T-helper 2 cell (primary cell): ENCODE data around the gene SMARCA2.

ENCODE experiments used
- DNase-seq, 5 experiments: peaks; one replicate each; pipeline versions ENCODE4 v3.0.0 to v3.0.0-alpha.2; 2012 to 2022

The SMARCA2 gene

DNA sequence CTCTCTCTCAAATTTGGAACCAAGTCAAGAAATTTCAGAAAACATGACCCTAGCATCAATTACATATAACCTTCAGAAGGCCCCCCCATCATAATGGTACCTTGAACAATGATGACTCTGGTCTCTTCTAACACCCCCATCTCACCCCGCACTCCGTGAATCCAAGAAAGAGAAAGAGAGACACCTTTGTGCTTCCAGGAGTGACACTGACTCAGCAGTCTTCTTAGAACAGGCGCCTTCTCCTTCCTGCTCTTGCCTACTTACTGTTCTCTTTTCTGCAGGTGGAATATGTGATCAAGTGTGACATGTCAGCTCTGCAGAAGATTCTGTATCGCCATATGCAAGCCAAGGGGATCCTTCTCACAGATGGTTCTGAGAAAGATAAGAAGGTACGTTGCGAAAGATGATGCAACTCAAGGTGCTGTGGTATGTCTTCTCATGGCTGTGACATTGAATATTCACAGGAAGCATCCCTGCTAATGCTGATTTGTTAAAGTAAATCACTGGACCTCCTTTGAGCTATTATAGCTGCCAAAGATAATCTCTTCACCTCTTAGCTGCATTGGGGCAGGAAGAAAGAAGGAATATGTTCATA, 81.3 kb downstream of the SMARCA2 start:
- no peak for DNase-seq

DNA sequence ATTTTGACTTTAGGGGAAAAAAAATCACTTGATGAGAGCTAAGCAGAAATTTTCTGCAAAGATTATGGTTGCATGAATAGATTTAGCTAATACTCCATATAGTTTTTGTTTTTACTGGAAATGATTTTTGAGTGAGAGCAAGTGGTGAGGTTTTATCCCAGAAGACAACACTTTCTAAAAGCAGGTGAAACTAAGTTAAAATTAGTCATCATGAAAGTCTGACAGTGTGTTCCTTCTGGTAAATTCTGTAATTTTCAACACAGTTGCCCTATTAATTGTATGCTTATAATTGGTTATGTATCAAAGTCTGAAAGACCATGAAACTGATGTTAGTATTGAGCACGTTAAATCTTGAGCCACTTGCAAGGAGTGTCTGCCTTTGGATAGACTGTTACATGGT, 91.5 kb downstream of the SMARCA2 start:
- DNase-seq, result no peak

DNA sequence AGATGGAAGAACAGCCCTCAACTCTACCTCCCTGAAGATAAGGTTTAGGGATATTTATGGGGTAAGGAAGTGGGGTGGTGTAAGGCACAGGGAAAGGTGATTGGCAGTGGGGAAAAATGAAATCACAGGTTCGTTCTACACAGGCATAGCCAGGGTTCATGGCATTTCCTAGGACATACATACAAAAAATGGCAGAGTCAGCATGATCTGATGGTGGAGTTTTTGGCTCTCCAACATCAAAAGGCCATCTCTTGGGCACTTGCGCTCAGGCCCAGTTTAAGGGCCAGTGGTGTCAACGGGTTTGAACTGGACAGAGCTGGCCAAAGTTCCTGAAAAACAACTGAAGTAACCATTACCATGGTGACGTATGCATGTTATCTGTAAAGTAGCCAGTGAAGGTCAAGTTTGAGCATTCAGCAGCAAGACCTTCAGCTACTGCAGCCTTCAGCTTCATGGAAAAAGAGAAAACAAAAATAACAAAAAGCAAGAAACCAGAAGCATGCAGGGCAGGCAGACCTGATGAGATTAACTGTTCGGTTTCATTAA, 92.8 kb downstream of the SMARCA2 start:
- DNase-seq, result no peak

DNA sequence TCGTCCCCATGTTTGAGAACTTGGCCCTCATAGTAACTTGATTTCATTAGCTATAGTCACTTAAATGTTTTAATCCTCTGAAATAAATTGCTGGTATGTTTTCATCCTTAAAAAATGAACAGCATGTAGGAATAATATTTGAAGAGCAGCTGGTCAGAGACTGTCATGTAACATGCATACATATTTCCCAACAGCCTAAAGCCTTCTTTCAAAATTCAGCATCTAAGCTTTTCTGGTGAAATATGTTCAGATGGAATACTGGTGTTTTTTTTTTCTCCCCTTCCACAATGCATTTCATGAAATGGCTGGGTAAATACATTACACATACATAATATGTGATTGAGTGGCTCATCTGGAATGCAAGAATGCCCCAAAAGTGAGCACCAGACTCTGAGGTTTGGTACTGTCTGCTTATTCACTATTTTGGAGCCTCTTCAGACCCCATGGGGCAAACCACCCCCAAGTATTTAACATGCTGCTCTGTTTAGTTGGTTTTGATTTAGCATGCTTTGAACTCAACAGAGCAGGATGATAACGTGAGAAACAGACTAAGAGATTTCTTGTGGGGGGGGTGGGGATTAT, 94.0 kb downstream of the SMARCA2 start:
- DNase-seq, result no peak

DNA sequence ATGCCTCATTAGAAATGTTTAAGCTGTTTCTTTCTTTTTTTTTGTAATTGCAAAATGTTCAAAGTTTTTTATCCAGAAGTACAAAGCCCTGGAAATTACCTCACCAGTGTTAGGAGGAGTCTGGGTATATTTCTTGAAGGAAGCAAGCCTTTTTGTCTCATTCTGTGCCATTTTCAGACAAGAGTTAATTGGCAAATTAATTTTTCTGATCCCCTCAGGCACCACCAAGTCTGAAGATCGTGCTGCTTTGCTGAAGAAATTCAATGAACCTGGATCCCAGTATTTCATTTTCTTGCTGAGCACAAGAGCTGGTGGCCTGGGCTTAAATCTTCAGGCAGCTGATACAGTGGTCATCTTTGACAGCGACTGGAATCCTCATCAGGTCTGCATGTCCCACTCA, 94.9 kb downstream of the SMARCA2 start:
- DNase-seq, result no peak

DNA sequence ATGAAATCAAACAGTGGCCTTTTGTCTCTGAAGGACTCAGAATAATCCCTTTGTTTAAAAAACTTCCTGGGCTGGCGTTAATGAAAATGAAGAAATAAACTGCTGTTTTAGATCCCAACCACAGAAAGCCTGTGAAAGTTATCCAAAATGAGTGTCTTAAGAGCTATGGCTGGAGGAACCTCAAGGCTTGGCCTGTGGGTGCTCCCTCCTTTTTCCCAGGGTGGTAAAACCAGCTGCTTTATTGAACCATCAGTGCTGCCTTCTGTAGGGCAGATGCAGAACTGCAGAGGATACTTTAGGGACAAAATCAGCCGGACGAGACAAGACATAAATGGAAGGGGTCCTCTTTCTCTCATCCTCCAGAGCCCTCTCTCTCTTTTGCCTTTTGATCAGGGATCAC, 100.9 kb downstream of the SMARCA2 start:
- DNase-seq, result peak in 1 of 5 experiments; percentile 8

DNA sequence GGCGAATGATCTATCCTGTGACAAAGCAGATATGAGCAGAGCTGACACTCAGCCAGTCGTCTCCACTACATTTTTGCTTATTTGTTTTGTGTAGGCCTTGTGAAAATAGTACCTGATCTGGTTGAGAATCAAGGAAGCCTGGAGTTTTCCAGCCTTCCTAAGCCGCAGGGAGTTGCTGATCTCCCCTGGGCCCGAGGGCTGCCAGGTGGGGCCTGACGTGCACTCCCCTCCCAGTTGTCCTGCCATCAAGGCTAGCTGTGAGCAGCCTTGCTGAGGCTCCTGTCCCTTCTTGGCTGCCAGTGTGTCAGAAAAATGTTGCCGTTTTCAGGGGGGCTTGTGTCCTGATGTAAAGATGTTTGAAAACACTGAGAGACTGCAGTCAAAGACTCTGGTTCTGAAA, 102.4 kb downstream of the SMARCA2 start:
- no peak for DNase-seq

DNA sequence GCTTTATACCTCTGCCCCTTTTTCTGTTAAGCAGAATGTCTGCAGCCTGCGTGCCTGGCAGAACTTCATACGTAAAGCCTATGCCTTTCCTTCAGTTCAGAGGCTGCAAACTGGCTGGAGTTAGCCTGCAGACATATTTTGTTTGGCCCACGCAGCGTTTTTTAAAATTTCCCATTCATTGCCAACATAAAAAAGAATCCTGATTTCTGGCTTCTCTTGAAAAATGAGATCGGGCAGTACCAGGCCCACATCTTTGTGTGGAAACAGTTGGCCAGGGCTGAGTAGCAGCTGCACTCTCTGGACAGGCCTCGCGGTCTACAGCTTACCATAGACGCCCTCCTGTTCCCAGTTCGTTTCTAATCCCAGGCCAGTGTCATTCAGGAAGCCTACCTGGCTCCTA, 104.4 kb downstream of the SMARCA2 start:
- no peak for DNase-seq

DNA sequence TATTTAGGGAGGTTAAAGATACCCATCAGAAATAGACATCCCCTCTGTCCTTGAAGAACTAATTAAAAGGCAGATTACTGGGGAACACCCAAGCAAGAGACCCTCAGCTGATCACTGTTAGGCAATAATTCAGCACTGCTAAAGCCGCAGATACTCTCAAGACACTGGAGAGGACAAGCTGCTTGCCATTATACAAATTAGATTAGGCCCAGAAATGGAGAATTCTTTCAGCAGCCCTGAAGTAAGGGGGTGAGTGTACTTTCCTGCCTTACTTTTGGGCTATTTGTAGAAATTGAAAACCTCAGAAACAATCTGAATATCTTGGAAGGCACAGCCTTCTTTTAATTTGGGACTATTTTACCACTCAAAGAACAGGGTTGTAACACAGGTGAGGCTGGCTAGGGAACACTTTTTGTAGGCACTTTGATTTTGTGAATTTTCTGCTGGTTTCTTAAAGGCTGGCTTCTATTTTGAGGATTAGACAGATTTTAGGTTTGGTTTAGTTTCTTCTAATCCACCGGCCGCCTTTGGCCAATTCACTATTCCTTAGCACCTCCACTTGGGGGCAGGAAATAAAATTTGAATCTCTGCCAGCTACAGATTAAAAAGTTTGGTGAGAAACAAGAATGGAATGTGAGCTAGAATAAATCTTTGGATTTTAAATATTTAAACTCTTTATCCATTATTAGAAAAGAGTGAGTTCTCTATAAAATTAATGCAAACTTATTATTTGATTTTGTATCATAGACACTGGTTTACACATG, 106.0 kb downstream of the SMARCA2 start:
- no peak for DNase-seq

DNA sequence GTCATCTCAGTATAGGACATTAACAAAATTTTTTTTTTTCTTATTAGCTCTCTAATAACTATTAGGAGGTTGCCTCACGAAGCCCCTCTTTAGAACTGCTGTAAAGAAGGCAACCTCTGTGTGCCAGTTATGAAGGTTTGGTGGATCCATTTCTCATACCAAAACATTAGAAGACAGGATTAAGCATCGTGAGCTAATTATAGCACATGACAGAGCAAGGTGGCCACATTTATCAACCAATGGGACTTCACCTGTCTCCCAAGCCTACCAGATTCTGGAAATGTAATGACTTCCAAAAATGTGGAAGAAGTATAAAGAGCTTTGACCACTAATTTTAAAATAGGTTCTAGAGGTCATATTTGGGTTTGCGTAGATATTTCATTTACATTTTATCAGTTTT, 107.2 kb downstream of the SMARCA2 start:
- DNase-seq, result no peak

DNA sequence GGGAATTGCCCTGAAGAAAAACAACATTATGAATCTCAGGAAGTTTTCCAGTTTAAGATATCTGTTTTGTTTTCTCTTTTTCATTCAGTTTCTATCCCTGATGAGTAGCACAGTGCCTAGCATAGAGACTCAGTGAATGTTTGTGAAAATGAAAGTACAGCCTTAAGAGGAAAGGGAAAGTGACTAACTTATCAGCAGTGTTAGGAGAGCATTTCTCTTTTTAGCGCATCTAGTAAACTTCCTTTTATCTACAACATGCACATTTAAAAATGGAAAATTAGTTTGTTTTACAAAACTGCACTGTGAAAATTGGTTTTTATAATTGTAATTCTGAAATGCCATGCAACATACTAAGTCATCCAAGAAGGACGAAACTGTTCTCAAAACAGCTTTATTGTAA, 110.8 kb downstream of the SMARCA2 start:
- DNase-seq, result peak in 1 of 5 experiments; percentile 61

DNA sequence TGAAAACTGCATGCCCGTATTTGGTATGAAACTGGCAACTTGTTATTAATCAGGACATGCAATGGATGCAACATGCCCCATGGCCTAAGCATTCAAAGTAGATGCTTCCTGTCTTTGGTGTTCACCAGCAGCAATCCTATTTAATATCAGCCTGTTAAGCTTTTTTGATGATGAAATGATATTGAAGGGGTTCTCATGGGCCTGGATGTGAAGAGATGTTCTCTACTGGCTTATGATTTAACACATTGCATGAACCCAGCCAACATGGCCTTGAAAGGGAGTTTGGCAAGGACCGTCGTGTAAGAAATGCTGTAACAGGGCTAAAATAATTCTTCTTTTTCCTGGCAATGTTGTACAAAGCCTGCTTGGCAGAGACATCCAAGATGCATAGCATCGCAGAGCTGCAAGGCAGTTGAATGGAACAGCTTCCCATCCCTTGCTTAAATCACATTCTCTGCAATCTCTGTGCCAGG, 111.2 kb downstream of the SMARCA2 start:
- peak in 1 of 5 experiments; percentile 10 for DNase-seq

DNA sequence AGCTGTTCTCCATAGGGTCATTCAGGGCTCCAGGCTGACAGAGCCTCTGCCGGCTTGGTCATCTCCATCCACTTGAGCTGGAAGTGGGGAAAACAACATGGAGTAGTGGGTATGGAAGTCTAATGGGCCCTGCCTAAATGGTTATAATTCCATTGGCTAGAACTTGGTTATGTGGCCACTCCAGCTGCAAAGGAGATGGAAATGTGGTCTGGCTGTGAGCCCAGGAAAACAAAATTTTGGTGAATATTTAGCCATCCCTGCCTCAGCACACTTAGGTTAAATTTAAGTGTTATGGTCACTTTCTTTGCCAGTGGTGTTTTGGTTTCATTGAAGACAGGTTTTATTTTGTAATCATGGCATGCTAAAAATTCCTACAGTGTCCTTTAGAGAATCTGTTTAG, 112.3 kb downstream of the SMARCA2 start:
- DNase-seq, result no peak

DNA sequence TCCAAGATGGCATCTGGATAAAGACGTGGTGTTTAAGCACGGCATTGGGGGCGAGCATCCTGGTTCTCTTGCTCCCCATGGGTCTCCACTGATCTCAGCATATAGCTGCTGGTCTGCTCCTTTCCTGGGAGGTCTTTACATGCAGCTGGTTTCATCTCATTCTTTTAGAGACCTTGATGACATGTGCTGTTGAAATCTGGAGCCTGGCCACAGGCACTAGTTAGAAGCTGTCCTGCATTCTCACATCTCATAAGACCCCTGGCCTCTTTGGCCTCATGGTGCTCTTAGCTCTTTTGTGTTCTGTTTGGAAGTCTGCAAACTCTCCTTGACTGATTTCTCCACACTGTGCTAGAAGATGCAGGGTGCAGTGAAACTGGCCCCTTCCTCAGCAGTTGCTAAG, 113.0 kb downstream of the SMARCA2 start:
- no peak for DNase-seq

DNA sequence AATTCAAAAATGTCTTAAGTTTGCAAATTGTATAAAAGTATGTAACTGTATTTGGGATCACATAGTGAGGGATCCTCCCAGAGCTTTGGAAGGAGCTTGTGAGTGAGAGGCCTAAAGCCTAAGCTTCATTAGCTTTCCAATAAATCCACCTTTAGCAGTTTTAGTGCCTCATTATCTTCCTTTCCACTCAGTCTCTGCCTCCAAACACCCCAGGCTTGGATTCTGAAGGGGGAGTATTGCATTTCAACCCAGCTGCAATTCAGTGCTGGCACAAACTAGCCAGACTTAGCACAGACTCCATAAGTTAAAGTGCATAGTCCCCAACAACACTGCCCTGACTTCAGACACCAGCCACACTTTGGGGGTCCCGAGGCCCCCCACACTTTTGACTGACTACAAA, 113.5 kb downstream of the SMARCA2 start:
- no peak for DNase-seq

DNA sequence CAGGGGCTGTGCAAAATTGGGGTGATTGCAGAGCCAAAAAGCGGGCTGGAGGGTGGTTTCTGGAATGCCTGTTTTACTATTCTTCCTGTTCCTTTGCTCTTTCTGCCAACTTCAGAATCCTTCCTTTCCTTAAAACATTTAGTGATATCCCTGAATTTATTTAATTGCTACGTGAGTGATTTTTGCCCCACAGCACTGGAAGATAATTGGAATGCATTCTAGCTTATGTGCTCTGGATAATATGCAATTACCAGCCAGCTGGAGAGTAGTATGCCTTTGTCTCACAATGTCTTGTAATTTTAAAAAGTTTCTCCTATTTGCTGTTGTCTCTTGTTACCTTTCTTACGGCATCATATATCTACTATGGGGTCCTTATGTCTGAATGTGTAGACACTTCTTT, 115.8 kb downstream of the SMARCA2 start:
- no peak for DNase-seq

DNA sequence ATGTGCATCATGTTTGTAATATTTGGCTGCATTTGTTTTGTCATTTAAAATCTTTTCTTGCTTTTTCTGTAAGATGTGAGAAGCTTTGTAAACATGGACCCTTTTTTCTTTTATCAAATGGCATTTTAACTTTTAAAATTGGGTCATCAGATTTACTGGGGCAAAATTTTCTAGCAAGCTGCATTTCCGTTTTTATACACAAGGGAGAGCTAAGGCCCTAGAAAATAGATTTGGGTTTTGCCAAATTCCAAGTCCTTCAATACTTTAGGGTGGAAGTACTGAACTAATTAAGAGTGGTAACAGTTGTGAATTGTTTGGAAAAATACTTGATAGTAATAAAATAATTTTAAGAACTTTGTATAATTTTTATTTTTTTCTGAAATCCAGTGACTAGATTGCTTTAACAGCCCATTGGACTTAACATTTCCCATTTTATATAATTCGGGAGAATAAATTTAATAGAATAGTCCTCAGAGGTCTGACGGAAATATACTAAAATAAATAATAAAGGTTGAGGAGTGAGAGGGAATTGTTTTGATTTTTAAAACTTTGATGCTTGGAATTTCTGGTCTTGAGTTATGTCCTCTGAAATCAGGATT, 117.4 kb downstream of the SMARCA2 start:
- DNase-seq, result no peak

DNA sequence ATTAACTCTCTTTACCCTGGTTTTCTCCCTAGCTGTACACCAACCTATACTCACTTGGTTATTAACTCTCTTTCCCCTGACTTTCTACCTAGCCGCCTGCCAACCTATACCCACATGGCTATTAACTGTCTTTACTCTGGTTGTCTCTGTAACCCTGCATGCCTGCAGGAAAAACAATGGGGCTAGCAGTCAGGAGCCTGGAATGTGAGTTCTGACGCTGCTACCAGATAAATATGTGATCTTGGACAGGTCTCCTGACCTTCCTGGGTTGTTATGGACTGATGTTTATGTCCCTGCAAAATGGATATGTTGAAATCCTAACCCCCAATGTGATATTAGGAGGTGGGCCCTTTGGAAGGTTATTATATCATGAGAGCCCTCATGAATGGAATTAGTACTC, 119.2 kb downstream of the SMARCA2 start:
- DNase-seq, result no peak

DNA sequence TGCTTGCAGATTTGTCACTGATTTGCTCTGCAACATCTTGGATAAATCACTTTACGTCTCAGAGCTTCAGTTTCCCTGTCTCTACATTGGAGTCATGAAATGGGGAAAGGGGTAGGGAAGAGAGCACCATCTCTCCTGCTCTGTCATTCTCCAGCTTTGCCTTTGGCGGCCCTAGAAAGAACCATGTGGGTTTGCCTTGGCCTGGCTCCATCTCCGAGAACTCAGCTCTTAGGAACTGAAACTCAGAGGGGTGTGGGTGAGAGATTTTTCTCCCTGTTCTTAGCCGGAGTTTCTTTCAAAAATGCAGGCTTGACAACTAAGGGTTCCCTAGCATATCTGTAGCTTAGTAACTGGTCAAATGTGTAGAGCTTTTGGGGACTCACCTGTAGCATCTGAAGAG, 123.5 kb downstream of the SMARCA2 start:
- DNase-seq, result no peak

DNA sequence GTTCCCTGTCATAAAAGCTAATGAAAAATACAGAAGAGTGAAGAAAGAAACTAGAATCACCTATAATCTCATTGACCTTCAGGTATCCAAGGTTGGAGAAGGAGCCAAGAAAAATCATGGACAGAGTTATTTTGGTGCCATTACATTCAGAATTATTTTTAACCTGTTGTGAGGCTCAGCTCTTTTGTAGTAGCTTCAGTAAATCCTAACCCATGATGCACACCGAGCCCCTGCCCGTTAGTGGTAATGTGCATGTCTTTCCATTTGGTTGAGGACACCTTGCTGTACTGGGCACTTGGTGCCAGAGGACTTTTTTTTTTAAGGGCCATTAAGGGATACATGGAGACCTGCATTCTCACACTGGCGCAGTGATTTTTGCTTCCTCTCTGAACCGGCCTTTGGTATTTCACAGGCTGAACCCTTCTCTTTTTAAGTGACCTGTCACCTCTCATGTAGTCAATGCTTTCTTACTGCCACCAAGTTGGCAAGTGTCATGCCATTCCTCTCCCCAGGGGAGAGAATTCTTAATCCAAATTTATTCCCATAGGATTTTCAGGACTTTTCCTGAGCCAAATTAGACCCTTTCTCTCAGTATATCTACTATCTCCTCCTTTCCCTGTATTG, 125.6 kb downstream of the SMARCA2 start:
- no peak for DNase-seq

DNA sequence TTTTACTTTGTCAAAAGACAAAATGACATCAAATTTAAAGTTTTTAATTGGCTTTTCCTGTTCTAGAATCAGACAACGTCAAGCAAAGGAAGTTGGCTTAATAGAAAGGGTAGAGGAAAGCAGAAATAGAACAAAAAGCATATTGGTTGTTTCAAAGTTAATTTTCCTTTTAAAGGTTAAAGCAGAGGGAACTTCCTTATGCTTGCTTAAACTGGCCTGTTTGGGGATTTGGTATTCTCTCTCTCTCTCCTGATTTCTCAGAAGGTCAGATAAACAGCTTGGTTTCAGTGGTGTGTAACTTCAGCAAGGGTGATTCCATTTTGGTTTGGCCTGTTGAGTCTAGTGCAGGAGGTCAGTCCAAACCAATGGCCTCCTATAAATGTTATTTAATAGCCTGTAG, 127.1 kb downstream of the SMARCA2 start:
- no peak for DNase-seq

DNA sequence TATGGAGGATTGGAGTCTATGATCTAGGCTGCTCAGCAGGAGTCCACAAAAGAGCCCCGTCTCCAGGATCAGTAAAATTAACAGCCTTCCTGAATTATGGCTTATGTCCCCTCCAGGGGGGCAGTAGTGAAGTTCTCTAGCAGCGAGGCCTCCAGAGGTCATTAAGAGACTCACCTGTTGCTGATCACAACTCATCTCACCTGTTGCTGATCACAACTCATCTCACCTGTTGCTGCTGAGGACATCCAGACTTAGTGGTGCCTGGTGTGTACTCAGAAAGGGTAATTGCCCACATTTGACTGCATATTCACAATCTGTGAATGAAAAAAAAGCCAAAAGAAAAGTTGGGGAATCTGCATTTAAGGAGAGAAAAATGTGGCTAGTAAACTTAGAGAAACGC, 129.5 kb downstream of the SMARCA2 start:
- DNase-seq, result no peak

DNA sequence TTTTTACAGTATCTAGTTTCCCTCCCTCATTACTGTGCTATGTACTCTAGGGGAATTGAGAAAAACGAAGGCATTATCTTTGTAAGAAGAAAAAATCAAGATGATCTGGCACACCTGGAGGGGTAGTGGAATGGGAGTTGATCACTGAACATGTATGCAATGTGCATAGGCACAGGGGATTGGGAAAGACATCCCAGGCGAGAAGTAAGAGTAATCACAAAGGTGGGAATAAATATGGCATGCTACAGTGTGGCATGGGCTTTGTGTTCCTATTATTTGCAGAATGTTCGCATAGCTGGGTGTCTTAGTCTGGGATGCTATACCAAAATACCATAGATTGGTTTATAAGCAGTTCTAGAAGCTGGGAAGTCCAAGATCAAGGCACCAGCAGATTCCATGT, 130.6 kb downstream of the SMARCA2 start:
- no peak for DNase-seq
